Stimulated activated CD4-positive, alpha-beta T cell treated with anti-CD3 and anti-CD28 coated beads, Interleukin-4, amount 100 ng/mL, for 24 hours (primary cell): Measurements from ENCODE around the gene ARHGAP40.

ENCODE experiments used
- DNase-seq: peaks from one replicate; pipeline ENCODE4 v3.0.0-alpha.2; 2020

Gene ARHGAP40

GRCh38 chr20:38657390-38657789, 55.8 kb downstream of the ARHGAP40 start:
- DNase-seq, result no peak

DNA sequence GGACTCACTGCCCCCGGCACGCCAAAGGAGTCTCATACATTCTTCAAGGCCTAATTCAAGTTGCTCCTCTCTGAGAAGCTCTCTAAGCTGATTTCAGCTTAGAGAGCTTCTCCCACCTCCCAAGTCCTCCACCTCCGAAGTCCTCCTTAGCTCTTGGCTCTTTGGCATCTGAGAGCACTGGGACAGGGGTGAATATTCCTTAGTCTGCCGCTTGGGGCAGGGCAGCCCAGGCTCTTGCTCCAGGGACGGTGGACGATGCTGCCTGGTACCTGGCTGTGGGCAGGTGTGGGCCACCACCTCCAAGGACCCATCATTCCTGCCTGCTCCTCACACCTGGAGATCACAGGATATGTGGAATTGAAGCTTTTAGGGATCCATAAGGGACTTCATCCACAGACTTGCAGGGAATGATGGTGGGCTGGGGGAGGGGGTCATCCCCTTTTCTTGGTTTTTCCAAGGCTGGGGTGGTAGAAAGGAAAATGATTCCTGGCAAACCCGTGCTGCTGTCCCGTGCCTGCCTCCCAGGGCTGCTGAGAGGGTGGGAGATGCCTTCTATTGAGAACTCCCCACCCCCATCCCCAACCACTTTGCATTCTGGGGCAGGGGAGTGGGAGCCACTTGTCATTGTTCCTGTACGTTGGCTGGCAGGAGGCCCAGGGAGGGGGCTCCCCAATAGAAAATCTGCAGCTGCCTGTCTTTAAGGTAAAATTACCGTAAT, 57.4 kb downstream of the ARHGAP40 start:
- DNase-seq, result peak; percentile 44

DNA sequence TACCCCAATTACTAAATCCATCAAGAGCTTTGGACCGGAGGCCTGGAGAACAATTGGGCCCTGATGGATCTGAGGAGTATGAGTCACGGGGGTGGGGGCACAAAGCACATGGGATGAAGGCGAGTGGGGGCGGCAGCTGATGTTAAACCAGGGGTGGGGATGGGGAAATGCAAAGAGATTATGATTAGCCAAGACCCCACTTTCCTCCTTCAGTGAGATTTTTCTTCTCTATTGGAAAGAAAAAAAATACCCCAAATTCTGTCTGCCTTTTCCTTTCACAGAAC, 57.9 kb downstream of the ARHGAP40 start:
- DNase-seq, result no peak

GRCh38 chr20:38660429-38660828, 58.8 kb downstream of the ARHGAP40 start:
- no peak for DNase-seq

DNA sequence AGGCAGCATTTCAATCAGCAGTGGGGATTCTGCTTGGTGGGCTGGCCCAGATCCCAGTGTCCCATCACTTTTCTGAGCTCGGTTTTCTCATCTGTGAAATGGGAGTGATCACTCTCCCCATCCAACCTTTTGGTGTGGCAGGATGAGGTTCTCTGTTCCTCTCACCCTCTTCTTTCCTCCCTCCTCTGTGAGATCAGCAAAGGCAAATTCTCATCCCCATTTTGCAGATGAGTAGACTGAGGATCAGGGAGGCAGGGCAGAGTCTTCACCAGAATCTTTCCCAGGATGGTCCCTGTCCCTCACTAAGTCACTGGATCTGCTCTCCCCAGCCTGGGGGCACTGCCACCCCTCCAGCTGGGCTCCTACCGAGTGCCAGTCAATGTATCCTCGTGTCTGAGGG, 62.1 kb downstream of the ARHGAP40 start:
- no peak for DNase-seq

- no peak for DNase-seq
Observed at GRCh38 chr20:38664284-38664683, 62.7 kb downstream of the ARHGAP40 start.

DNA sequence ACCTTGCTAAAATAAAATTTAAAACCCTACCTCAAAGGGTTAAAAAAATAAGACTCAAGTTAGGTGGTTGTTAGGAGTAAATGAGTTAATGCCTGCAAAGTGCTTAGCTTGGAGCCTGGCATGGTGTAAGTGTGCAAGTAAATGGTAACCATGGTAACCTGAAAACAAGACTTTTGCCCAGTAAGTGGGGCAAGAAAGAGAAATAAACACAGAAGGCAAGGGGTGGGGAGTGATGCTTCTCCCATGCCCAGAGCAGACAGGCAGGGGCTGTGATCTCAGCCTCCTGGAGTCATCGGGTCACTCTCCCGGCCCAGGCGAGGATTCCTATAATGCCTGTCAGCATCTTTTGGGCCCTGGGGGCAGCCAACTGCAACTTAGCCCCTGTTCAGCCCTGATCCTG, 63.5 kb downstream of the ARHGAP40 start:
- DNase-seq, result no peak

DNA sequence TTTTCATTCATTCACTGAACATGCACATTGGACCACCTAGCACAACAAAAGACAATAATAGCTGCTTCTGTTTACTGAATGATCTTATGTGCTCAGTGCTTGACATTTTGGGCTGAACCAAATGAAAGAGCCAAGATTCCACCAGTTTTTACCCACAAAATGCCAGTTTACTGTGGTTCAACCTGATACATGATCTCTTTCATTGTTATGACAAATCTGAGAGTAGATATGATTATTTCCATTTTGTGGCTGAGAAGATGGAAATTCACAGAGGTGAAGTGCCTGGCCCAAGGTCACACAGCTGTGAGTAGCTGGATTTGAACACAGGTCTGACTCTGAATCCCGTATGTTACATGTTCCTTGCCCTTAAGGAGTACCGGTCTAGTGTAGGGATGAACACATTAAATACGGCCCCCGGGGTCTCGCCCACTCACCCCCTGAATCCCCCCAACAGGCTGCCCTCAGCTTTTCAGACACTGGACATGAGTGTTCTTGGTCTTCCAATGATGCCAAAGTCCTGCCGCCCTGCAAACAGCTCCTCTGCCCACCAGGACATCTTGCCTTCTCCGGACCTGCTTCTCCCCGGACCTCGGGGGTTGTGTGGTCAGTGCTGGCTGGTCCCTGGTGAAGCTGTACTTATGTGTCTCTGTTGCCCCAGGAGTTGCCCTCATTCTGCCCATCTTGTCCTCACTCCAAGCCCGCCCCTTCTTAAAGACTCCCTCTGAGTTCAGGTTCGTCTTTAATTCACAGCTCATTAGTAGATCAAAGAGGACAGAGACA, 64.1 kb downstream of the ARHGAP40 start:
- DNase-seq, result no peak

DNA sequence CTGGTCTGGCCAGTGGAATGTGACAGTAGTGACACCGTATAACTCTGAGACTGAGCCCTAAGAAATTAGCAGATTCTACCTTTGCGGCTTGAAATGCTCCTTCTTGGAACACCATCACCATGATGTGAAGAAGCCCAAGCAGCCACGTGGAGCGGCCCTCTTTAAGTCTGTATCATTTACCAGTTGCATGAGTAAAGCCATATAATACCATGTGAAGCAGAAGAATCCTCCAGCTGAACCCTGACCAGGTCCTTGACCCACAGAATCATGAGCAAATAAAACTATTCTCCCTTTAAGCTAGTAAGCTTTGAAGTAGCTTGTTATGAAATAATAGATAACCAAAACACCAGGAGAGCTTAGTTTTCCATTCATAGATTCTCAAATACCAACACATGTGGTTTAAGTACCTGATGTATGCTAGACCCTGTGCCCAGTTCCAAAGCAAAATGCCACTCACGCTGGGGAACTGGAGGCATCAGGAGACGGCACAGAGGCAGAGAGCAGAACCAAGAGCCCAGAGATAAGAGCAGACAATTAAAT, 65.9 kb downstream of the ARHGAP40 start:
- no peak for DNase-seq

GRCh38 chr20:38669688-38670087, 68.1 kb downstream of the ARHGAP40 start:
- no peak for DNase-seq

DNA sequence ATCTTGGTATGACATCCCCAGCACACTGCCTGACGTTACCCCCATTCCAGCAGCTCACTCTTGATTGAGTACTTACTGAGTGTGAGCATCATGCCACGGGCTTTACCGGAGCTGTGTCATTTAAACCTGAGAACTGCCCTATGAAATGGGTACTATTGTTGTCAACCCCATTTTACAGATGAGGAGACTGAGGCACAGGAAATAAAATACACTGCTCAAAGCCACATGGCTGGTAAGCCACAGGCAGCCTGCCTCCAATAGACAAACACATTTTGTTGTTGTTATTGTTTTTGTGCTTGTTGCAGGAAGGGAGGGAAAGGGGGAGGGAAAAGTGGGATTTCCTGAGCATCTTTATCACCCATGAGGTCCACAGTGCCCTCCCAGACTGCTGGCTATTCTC, 69.2 kb downstream of the ARHGAP40 start:
- no peak for DNase-seq

DNA sequence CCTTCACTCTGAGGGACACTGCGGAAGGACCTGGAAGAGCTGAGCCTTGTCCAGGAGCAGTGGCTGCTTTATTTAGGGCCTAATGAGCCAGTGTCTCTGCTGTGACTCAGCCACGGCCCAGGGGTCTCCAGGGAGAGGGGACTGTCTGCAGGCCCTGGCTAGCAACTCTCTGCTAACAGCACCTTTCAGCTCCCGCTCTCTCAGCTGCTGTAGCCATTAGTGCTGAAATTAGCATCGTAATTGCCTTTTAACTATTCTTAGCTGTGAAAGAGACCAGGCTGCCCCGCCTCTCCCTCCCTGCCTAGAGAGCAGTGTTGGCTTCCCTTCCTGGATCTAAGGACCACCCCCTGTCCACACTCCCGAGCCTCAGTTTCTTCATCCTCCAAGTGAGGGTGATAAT, 69.6 kb downstream of the ARHGAP40 start:
- no peak for DNase-seq

GRCh38 chr20:38671701-38672292, 70.2 kb downstream of the ARHGAP40 start:
- no peak for DNase-seq

DNA sequence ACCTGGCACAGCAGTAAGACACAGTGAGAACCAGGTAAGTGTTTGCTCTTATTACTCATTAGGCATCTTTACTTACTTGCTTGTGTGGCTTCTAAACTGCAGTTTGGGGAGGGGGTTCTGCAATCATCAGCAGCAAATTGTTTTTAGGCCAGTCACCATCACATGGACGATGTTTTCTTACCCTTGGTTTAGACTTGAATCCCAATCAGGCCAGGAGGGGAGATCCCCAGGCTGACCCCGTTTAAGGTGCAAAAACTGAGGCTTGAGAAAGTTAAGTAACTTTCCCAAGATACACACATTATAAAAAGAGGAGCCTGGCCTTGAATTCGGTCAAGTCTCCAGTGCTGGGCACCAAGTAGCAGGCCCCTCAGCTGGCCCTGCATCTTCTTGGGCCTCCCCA, 70.9 kb downstream of the ARHGAP40 start:
- no peak for DNase-seq

- DNase-seq, result no peak
Observed at GRCh38 chr20:38673261-38673660, 71.7 kb downstream of the ARHGAP40 start.

DNA sequence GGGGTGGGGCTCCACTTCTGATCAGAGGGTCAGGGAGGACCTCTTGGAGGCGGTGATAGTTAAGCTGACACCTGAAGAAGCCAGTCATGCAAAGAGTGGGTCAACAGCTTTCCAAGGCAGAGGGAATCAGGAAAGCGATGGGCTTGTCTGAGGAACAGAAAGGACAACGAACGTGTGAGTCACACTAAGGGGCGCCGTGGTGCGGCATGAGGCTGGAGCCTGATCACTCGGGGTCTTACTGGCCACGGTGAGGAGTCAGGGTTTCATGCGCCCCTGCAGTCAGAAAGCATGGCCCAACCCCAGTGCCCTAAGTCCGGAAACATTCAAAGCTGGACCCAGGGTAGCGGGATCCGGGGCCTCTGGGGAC, 72.1 kb downstream of the ARHGAP40 start:
- no peak for DNase-seq

DNA sequence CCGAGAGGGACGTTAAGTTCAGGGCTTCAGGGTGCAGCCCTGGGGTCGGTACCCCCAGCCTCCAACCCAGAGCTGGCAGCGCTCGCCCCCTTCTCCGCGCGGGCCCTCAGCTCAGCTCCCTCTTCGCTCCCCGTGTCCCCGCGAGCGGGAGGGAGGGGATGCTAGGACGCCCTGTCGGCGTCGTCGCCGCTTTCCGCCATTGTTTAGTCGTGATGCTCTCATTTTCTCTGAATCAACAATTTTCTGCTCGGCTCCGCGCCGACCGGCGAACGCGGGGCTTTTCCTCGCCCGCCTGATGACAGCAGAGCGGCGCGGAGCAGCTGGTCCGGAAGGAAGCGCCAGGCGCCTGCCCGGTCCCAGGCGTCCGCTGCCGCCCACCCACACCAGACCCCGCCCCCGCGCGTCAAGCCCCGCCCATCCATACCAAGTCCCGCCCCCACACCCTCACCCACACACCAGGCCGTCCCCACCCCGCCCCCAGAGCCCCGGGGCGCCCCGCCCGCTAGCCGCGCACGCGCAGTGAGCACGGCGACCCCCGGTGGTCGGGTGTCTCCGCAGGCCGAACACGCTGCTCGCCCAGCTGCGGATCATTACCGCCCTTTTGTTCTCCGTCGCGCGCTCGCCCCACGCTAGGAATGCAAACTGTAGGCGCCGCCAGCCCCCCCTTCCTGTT, 72.6 kb downstream of the ARHGAP40 start:
- peak; percentile 44 for DNase-seq

DNA sequence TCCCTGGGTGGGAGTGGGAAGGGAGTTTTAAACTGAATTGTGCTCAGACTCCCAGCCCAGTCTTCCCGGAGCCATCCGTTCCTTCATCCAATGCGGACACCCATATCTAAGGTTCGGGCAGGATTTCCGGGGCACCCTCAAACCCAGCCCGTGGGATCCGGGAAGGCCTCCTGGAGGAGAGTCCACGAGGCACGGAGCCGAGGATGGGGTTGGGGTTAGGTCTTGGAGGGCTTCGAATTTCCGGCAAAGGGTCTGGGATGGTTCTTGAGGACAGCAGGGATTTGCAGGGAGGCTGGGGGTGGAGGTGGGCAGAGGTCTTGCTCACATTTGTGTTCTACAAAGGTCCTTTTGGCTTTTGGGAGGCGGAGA, 73.1 kb downstream of the ARHGAP40 start:
- no peak for DNase-seq

DNA sequence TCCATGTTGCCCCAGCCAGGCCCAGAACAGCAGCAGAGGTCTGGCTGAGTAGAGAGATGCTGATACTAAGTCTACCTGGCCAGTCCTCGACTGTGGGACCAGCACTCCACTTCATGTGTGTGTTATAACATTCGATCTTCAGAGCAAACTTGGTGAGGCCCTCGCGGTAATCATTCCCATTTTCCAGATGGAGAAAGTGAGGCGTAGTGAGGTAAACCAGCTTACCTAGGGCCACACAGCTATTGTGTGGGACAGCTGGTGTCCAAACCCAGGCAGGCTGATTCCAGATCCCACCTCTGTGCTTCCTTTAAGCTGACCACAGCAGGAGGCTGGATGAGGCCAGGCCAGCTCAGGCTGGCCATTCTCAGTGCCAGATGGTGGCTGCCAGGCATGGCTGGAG, 75.0 kb downstream of the ARHGAP40 start:
- no peak for DNase-seq

DNA sequence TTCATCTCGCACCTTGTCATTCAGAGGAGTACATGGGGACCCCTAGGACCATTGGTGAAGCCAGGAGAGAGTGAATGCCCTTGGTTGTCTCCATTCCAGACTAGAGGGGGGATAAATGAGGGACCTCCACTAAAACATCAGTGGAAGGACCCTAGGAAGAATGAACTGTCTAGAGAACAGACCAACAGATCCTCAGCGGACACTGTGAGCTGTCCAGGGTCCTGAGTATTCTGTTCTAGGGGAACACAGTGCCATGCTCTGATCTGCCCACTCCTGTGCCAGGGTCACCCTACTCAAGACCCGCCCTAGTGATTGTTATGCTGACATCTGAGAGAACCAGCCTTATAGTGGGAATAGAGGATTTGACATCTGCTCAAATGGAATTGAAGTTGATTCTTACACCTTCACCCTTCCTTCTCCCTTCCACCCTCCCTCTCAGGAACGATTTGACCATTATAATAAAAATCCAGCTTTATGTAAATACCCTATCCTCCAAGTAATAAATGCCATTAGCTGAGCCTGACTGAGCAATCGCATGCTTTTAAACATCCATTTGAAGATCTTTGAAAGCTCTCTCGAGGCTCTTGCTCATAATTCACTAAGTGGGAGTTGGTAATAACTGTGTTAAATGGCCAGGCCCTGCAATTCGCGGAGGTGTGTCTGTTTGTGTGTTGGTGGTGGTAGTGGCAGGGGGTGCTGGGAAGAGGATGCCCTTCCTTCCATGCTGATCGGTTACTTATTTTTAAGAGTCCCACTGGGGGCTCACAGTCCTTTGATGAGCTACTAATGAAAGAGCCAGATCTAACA, 79.1 kb downstream of the ARHGAP40 start:
- DNase-seq, result no peak

GRCh38 chr20:38685271-38685670, 83.7 kb downstream of the ARHGAP40 start:
- DNase-seq, result no peak

DNA sequence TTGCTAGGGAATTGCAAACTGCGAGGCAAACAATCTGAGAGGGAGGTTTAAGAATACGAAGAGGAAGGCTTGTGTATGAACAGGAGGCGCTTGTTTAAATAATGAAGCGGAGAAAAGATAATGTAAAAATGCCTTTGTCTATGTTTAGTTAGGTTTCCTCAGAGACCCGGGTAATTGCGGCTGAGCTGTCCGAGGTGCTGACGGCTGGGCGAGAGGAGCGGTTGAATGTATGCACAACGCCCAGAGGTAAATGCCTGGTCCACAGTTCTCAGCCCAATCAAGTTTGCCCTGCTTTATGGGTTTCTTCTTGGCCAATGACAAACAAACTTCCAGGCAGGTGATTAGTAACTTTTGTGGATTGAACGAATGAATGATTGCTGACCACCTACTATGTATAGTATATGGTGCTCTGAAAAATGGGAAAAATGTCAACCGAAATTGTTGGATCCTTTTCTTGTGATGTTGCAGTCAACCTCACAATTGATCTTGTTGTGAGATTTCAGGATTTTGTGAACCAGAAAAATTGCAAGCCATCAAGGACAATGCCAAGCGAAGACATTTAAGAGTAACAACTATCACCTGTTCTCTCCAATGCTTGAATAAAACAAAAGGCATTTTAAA, 84.4 kb downstream of the ARHGAP40 start:
- peak; percentile 44 for DNase-seq
